Retinal pigment epithelial cell (primary cell): Measurements from ENCODE around the gene MYOCD.

ENCODE experiments used
- DNase-seq: peaks from one replicate; pipeline ENCODE4 v3.0.0-alpha.2; 2010; ENCODE audit warnings: low read depth
- H3K4me3 ChIP-seq: 2 replicates; pipeline ENCODE4 v1.5.1; 2011; ENCODE audit warnings: mild to moderate bottlenecking, low read length, control low read depth, moderate library complexity
- TF ChIP-seq, protein P1 (sequence below): conservative IDR thresholded peaks from 2 replicates; pipeline ENCODE4 v1.5.1; 2011; ENCODE audit warnings: low read depth, low read length, control low read depth, inconsistent platforms

Gene MYOCD

GRCh38 chr17:12680407-12680897 lies 14.8 kb downstream of the MYOCD start:
- TF ChIP-seq, protein P1, sequence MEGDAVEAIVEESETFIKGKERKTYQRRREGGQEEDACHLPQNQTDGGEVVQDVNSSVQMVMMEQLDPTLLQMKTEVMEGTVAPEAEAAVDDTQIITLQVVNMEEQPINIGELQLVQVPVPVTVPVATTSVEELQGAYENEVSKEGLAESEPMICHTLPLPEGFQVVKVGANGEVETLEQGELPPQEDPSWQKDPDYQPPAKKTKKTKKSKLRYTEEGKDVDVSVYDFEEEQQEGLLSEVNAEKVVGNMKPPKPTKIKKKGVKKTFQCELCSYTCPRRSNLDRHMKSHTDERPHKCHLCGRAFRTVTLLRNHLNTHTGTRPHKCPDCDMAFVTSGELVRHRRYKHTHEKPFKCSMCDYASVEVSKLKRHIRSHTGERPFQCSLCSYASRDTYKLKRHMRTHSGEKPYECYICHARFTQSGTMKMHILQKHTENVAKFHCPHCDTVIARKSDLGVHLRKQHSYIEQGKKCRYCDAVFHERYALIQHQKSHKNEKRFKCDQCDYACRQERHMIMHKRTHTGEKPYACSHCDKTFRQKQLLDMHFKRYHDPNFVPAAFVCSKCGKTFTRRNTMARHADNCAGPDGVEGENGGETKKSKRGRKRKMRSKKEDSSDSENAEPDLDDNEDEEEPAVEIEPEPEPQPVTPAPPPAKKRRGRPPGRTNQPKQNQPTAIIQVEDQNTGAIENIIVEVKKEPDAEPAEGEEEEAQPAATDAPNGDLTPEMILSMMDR, result no peak
- DNase-seq, result no peak
- no peak overlapping the region for H3K4me3 ChIP-seq

GRCh38 chr17:12680993-12681392 lies 15.3 kb downstream of the MYOCD start:
- TF ChIP-seq, protein P1, result no peak
- no peak overlapping the region for H3K4me3 ChIP-seq
- DNase-seq, result no peak

DNA sequence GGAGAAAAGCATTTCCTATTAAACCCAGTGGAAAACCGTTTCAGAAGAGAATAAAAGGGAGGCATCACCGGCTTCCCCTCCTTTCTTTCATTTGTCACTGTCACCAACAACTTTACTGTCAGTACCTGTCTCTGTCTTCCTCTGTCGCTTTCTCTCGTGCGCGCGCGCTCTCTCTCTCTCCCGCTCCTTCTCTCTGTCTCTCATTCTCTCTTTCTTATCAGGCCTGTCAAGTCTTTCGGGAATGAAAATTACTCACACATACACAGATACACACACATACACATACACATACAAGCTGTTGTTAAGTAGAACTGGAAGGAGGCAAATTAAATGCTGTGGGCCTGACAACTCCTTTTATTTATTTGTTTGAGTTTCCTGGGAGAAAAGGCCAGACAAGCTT lies 17.6 kb downstream of the MYOCD start:
- H3K4me3 ChIP-seq, result no peak overlapping the region
- DNase-seq, result no peak
- TF ChIP-seq, protein P1, result no peak

DNA sequence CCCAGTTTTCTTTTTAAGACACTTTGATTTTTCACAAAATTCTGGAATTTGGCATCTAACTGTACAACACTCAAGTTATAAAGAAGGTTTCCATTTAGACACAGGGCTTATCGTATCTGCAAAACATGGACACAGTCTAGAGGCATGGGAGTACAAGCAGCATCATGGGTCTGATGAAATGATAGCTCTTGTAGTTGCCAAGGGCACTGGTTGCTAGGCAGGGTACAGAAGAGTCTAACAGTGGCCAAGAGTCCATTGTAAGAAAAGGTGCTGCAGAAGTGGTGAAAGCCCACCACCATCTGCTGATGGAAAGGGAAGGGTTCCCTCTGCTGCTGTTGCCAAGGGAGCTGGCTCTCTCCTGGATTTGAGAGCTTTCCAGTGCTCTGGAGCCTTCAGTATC lies 20.8 kb downstream of the MYOCD start:
- TF ChIP-seq, protein P1, result no peak
- no peak for DNase-seq
- no peak overlapping the region for H3K4me3 ChIP-seq

- DNase-seq, result no peak
- no peak overlapping the region for H3K4me3 ChIP-seq
- TF ChIP-seq, protein P1, result no peak
These were observed 22.7 kb downstream of the MYOCD start for GRCh38 chr17:12688382-12688781.

DNA sequence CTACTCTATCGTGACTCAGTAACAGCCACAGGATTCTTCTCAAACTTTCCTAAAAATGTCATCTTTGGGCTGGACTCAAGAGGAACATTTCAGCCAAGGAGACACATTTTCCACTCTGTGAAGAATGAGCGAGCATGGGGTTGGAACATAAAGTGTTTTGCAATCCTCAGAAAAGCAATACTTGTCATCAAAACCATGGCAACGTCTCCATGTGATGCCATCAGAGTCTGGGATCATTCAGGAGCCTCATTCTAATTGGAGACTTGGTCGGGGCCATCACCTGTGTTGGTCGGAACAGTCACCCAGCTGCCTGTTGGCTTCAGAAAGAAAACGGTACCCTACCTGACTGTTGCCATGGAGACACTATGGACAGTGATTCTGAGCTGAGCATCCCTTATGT lies 25.5 kb downstream of the MYOCD start:
- H3K4me3 ChIP-seq, result no peak overlapping the region
- TF ChIP-seq, protein P1, result no peak
- DNase-seq, result no peak

DNA sequence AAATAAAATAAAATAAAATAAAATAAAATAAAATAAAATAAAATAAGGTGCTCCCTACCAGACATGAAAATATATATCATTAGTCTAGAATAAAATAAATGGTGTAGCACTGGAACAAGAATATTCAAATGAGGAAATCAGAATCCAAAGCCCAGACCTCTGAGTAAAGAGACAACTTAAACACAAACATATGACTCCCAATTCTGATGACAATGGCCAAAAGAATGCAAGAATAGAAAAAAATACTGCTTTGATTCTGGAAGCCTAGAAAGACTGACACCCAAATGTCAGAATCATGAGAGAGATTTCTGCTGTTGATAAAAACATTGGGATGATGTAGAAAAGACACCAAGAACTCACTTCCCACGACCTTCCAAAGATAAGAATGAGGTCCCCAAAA lies 27.9 kb downstream of the MYOCD start:
- H3K4me3 ChIP-seq, result no peak overlapping the region
- DNase-seq, result no peak
- TF ChIP-seq, protein P1, result no peak
